ENCODE data around the gene MBD3L5.

MBD3L5 gene

GRCh38 chr19:7074705-7075282 is 44.4 kb downstream of the MBD3L5 start:
- Histone ChIP-seq H3K9me3 (ENCODE audit: control insufficient read depth, low read length) (peaks cover 12% of the 10 kb centered on the region), H3K4me3 (ENCODE audit: low read length) (no peak overlapping the region), H3K9ac (ENCODE audit: low read length) (no peak overlapping the region), H3K36me3 (ENCODE audit: control insufficient read depth, insufficient read depth, low read length) (peaks cover 35% of the 10 kb centered on the region), H3K27me3 (ENCODE audit: control insufficient read depth, insufficient read depth, low read length) (no peaks in the 10 kb centered on the region), H3K4me1 (ENCODE audit: control insufficient read depth, insufficient read depth, low read length) (no peaks in the 10 kb centered on the region)

GRCh38 chr19:7076151-7076550 is 45.8 kb downstream of the MBD3L5 start:
- peaks cover 24% of the 10 kb centered on the region for H3K9me3 ChIP-seq (ENCODE audit: control insufficient read depth, low read length)
- H3K36me3 ChIP-seq (ENCODE audit: control insufficient read depth, insufficient read depth, low read length), result peaks cover 48% of the 10 kb centered on the region
- no peak overlapping the region for H3K9ac ChIP-seq (ENCODE audit: low read length)

GRCh38 chr19:7078008-7078407 is 47.6 kb downstream of the MBD3L5 start:
- Histone ChIP-seq H3K9me3 (ENCODE audit: control insufficient read depth, low read length) (peaks cover 41% of the 10 kb centered on the region), H3K36me3 (ENCODE audit: control insufficient read depth, insufficient read depth, low read length) (peaks cover 58% of the 10 kb centered on the region), H3K4me3 (ENCODE audit: low read length) (no peak overlapping the region), H3K9ac (ENCODE audit: low read length) (no peak overlapping the region), H3K4me1 (ENCODE audit: control insufficient read depth, insufficient read depth, low read length) (no peaks in the 10 kb centered on the region), H3K27me3 (ENCODE audit: control insufficient read depth, insufficient read depth, low read length) (no peaks in the 10 kb centered on the region)

More at GRCh38 chr19:7076151-7076550, 45.8 kb downstream of the MBD3L5 start:
- Histone ChIP-seq H3K27me3 (ENCODE audit: control insufficient read depth, insufficient read depth, low read length) (no peaks in the 10 kb centered on the region), H3K4me3 (ENCODE audit: low read length) (no peak overlapping the region), H3K4me1 (ENCODE audit: control insufficient read depth, insufficient read depth, low read length) (no peaks in the 10 kb centered on the region)

Data from mucosa of stomach (tissue), 1 donor.